Measurements from ENCODE around the gene MPRIP. TPM values are rescaled to one million over a fixed set of nuclear protein-coding genes. Genes with fewer than 3 reads are reported as not detected.

MPRIP gene
- total RNA-seq, 1 donor from 2014 or later: 392 TPM

DNA sequence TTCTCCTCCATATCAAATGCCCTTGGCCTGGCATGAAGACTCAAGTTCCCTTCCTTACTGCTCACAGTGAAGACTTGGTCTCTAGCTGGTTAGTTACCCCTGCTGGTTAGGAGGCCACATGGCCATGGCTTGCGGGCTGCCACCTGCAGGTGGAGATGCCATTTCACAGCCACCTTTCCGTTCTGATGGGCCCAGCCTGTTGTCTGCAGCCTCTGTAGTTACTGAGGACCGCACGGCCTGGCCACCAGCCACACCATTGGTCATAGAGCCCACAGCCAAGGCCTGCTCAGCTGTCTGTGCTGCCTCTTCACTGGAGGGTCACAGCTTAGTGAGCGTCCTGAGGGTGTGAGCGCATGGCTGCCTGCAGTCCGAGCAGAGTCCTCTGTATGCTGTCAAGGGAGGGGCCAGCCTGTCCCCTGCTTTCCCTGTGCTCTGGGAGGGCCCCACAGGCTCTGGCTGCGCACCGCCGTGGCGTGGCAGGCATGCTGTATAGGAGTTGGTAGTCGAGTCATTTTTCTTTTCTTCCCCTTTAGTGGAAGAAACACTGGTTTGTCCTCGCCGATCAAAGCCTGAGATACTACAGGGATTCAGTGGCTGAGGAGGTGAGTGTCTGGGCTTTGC is 104.6 kb downstream of the MPRIP start:
- Mint-ChIP-seq H3K9me3 (ENCODE audit: unreplicated experiment) (no peaks in the 10 kb centered on the region), H3K36me3 (ENCODE audit: low read depth, unreplicated experiment) (peaks cover 46% of the 10 kb centered on the region), H3K4me3 (ENCODE audit: unreplicated experiment) (peak overlapping the region; percentile 28), H3K27ac (ENCODE audit: unreplicated experiment) (peak overlapping the region; percentile 25), H3K27me3 (ENCODE audit: unreplicated experiment) (peaks cover 22% of the 10 kb centered on the region), H3K4me1 (ENCODE audit: unreplicated experiment) (peaks cover 23% of the 10 kb centered on the region)
- no peak for DNase-seq (ENCODE audit: low spot score)
- TF ChIP-seq, protein P1, sequence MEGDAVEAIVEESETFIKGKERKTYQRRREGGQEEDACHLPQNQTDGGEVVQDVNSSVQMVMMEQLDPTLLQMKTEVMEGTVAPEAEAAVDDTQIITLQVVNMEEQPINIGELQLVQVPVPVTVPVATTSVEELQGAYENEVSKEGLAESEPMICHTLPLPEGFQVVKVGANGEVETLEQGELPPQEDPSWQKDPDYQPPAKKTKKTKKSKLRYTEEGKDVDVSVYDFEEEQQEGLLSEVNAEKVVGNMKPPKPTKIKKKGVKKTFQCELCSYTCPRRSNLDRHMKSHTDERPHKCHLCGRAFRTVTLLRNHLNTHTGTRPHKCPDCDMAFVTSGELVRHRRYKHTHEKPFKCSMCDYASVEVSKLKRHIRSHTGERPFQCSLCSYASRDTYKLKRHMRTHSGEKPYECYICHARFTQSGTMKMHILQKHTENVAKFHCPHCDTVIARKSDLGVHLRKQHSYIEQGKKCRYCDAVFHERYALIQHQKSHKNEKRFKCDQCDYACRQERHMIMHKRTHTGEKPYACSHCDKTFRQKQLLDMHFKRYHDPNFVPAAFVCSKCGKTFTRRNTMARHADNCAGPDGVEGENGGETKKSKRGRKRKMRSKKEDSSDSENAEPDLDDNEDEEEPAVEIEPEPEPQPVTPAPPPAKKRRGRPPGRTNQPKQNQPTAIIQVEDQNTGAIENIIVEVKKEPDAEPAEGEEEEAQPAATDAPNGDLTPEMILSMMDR (IDR thresholded peaks at IDR 0.05; ENCODE audit: unreplicated experiment): peak; percentile 27

DNA sequence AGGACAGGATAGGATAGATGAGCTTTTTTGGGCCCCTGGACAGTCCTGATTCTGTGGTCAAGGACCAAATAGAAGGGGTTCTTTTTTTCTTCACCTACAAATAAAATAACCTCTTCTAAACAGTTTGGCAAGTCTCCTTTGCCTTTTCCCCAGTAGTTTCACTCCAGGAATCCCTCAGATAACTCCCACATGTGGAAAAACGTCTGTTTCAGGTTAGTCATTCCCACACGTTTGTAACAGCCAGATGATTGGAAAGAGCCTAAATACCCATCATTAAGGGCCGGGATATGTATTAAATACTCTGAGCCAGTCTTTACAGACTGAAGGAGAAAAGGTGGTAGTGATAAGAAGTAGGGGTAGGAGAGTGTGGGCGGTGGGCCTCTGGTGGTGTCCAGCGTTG is 105.6 kb downstream of the MPRIP start:
- DNase-seq (ENCODE audit: low spot score): no peak
- H3K27me3 Mint-ChIP-seq (ENCODE audit: unreplicated experiment): peaks cover 22% of the 10 kb centered on the region
- no peak overlapping the region for H3K27ac Mint-ChIP-seq (ENCODE audit: unreplicated experiment)
- no peaks in the 10 kb centered on the region for H3K9me3 Mint-ChIP-seq (ENCODE audit: unreplicated experiment)
- peaks cover 22% of the 10 kb centered on the region for H3K4me1 Mint-ChIP-seq (ENCODE audit: unreplicated experiment)
- TF ChIP-seq, protein P1 (IDR thresholded peaks at IDR 0.05; ENCODE audit: unreplicated experiment): no peak
- peak overlapping the region; percentile 23 for H3K4me3 Mint-ChIP-seq (ENCODE audit: unreplicated experiment)
- H3K36me3 Mint-ChIP-seq (ENCODE audit: low read depth, unreplicated experiment): peaks cover 47% of the 10 kb centered on the region

DNA sequence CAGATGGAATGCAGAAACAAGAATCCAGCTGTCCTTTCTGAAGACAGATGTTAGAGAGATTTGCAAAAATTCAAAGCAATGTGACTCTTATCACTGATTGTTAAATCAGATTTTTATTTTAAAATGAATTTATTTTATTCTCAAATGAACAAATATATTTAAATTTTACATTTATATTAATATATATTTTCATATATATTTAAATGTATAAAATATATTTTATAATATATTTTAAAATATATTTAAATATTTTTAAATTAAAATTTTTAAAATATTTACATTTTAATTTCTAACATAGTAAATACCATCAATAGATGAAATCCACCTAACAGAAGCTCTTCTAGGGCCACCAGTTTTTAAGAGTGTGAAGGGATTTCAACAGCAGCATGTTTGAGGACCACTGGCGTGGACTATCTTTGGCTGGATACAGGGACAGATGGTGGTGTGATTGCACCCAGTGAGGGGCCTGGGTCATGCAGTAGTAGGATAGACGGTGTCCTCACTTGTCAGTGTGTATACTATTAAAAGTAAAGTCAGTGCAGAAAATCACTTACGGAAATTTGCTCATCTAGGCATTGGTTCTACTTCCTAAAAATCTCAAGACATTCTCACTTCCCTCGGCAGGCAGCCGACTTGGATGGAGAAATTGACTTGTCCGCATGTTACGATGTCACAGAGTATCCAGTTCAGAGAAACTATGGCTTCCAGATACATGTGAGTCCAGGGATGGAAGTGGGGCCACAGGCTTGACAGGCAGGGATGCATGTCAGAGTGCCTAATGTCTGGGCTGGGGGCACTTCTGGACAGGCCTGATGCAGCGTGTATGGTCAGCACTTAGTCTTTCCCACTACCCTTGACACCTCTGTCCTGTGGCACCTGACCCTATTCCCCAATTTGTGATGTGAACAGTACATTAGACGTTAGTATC is 107.5 kb downstream of the MPRIP start:
- no peaks in the 10 kb centered on the region for H3K9me3 Mint-ChIP-seq (ENCODE audit: unreplicated experiment)
- H3K4me3 Mint-ChIP-seq (ENCODE audit: unreplicated experiment): no peak overlapping the region
- peaks cover 29% of the 10 kb centered on the region for H3K4me1 Mint-ChIP-seq (ENCODE audit: unreplicated experiment)
- H3K27ac Mint-ChIP-seq (ENCODE audit: unreplicated experiment): no peak overlapping the region
- no peak for DNase-seq (ENCODE audit: low spot score)
- H3K36me3 Mint-ChIP-seq (ENCODE audit: low read depth, unreplicated experiment): peaks cover 61% of the 10 kb centered on the region
- H3K27me3 Mint-ChIP-seq (ENCODE audit: unreplicated experiment): peaks cover 20% of the 10 kb centered on the region
- TF ChIP-seq, protein P1 (IDR thresholded peaks at IDR 0.05; ENCODE audit: unreplicated experiment): no peak

DNA sequence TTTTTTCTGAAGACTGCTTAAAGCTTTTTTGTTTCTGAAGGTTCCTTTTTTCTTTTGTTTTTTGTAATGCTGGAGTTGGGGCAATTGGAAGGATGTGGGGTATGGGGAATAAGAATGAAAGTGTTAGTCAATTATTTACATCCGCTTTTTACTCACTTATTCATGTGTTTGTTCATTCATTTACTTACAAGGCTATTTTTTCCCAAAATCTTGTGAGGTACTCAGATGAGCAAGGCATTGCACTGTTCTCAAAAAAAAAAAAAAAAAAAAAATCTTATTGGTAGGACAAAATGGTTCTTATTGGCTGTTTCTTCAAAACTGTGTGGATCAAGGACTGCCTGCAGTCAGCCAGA is 108.2 kb downstream of the MPRIP start:
- Mint-ChIP-seq H3K27me3 (ENCODE audit: unreplicated experiment) (peaks cover 19% of the 10 kb centered on the region), H3K4me3 (ENCODE audit: unreplicated experiment) (no peak overlapping the region), H3K9me3 (ENCODE audit: unreplicated experiment) (no peaks in the 10 kb centered on the region), H3K27ac (ENCODE audit: unreplicated experiment) (no peak overlapping the region), H3K4me1 (ENCODE audit: unreplicated experiment) (peaks cover 23% of the 10 kb centered on the region), H3K36me3 (ENCODE audit: low read depth, unreplicated experiment) (peaks cover 62% of the 10 kb centered on the region)
- DNase-seq (ENCODE audit: low spot score): no peak
- TF ChIP-seq, protein P1 (IDR thresholded peaks at IDR 0.05; ENCODE audit: unreplicated experiment): no peak

DNA sequence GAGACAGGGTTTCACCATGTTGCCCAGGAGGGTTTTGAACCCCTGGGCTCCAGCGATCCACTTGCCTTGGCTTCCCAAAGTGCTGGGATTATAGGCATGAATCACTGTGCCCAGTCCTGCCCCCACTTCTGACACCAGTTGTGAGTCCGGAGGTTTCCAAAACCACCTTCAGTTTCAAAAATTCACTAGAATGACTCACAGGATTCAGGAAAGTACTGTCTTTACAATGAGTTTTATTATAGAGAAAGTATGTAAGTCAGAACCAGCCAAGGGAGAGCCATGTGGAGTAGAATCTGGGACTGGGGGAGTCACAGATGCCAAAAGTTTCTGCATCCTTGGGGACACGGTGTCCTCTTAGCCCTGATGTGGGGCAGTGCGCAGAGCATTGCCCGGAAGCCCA is 108.8 kb downstream of the MPRIP start:
- peaks cover 15% of the 10 kb centered on the region for H3K27me3 Mint-ChIP-seq (ENCODE audit: unreplicated experiment)
- no peak overlapping the region for H3K4me3 Mint-ChIP-seq (ENCODE audit: unreplicated experiment)
- H3K4me1 Mint-ChIP-seq (ENCODE audit: unreplicated experiment): peaks cover 17% of the 10 kb centered on the region
- no peaks in the 10 kb centered on the region for H3K9me3 Mint-ChIP-seq (ENCODE audit: unreplicated experiment)
- H3K27ac Mint-ChIP-seq (ENCODE audit: unreplicated experiment): no peak overlapping the region
- TF ChIP-seq, protein P1 (IDR thresholded peaks at IDR 0.05; ENCODE audit: unreplicated experiment): no peak
- H3K36me3 Mint-ChIP-seq (ENCODE audit: low read depth, unreplicated experiment): peaks cover 60% of the 10 kb centered on the region
- no peak for DNase-seq (ENCODE audit: low spot score)
